Measurements from ENCODE around the gene DLX6. TPM values are rescaled to one million over a fixed set of nuclear protein-coding genes. Genes with fewer than 3 reads are reported as not detected.

Gene DLX6
- total RNA-seq, 1 donor from 2014 or later: not detected

DNA sequence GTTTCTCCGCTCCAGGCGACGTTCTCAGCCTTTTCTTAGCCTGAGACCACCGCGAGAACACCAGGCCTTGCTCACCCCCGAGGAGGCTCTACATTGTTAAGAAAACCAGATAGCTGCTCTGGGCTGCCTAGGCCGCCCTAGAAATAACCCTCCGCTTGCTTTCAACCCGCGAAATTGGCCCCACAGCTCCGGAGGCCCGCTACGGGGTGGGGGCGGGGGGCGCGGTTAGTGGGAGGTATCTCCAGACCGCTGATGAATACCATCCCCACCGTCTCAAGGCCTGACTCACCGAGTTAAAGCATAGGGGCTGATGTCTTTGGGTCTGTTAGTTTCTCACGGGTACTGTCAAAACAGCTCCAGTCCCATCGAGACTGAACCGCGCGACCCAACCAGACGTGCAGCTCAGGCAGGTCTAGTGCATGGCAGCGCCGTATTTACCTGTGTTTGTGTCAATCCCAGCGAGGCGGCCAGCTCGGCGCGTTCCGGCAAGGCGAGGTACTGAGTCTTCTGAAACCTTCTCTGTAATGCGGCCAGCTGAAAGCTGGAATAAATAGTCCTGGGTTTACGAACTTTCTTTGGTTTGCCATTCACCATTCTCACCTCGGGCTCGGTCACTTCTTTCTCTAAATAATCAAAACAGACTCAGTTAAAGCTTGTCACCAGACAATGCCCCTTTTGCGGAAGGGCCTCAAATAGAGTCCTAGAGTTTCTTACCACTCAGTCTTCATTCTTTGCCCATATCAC, 16.6 kb downstream of the DLX6 start:
- DNase-seq (ENCODE audit: low read depth) (no peak), FAIRE-seq (no peak)
- TF ChIP-seq, protein P1, sequence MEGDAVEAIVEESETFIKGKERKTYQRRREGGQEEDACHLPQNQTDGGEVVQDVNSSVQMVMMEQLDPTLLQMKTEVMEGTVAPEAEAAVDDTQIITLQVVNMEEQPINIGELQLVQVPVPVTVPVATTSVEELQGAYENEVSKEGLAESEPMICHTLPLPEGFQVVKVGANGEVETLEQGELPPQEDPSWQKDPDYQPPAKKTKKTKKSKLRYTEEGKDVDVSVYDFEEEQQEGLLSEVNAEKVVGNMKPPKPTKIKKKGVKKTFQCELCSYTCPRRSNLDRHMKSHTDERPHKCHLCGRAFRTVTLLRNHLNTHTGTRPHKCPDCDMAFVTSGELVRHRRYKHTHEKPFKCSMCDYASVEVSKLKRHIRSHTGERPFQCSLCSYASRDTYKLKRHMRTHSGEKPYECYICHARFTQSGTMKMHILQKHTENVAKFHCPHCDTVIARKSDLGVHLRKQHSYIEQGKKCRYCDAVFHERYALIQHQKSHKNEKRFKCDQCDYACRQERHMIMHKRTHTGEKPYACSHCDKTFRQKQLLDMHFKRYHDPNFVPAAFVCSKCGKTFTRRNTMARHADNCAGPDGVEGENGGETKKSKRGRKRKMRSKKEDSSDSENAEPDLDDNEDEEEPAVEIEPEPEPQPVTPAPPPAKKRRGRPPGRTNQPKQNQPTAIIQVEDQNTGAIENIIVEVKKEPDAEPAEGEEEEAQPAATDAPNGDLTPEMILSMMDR (IDR thresholded peaks at IDR 0.05; ENCODE audit: insufficient read depth, low read length, severe bottlenecking): no peak
- peaks cover 85% of the 10 kb centered on the region for H3K27me3 ChIP-seq (ENCODE audit: control insufficient read depth, insufficient read depth, low read length)
- H3K36me3 ChIP-seq (ENCODE audit: control insufficient read depth, insufficient read depth, low read length): no peaks in the 10 kb centered on the region
- H3K4me3 ChIP-seq (ENCODE audit: low read depth, low read length): no peak overlapping the region

GRCh38 chr7:97022491-97023306, 17.3 kb downstream of the DLX6 start:
- TF ChIP-seq, protein P1 (IDR thresholded peaks at IDR 0.05; ENCODE audit: insufficient read depth, low read length, severe bottlenecking): no peak
- Histone ChIP-seq H3K27me3 (ENCODE audit: control insufficient read depth, insufficient read depth, low read length) (peaks cover 77% of the 10 kb centered on the region), H3K4me3 (ENCODE audit: low read depth, low read length) (no peak overlapping the region), H3K36me3 (ENCODE audit: control insufficient read depth, insufficient read depth, low read length) (no peaks in the 10 kb centered on the region)
- FAIRE-seq: no peak
- no peak for DNase-seq (ENCODE audit: low read depth)

DNA sequence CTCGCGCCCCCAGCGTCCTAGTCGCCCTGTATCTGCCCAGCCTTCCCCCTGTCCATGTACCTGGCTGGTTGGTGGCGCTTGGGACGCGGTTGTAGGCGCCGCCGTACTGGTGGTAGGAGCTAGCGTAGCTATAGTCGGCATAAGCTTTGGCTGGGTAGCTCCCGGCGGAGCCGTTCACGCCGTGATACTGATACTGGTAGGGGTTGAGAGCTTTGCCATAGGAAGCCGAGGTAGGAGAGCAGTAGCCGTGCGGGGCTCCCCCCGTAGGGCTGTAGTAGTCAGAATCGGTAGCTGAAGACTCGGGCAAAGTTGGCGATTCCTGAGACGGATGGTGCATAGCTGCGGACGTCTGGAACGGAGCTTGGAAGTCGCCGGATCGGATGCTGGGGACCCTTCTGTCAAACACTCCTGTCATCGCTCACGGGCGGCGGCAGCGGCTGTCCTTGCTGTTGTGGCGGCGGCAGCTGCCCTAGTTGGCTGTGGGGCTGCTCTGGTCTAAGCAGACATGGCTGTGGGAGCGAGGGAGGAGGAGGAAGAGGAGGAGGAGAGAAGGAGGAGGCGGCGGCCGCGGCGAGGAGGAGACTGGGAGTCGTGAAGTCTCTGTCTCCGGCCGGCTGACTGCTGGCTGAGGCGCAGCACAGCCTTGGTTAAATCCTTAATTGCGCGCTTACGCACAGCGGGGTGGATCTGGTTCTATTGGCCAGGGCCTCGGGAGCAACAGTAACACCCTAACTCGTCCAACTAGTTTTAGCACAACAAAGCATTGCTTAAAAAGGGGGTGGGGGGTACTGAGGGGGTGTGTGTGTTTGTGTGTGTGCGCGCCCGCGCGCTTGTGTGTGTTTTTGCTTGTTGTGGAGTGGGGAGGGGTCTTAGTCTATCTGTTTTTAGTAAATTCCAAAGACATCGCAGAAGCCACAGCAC, 19.1 kb downstream of the DLX6 start, which contains the start of gene DLX5:
DLX5 (minus strand) TSS at position 623 of the 921 bp plus-strand sequence; CDS start at position 415, 208 bp downstream.
- H3K27me3 ChIP-seq (ENCODE audit: control insufficient read depth, insufficient read depth, low read length): peaks cover 61% of the 10 kb centered on the region

GRCh38 chr7:97025130-97025499, 19.8 kb downstream of the DLX6 start:
- DNase-seq (ENCODE audit: low read depth) (no peak), FAIRE-seq (no peak)
- H3K36me3 ChIP-seq (ENCODE audit: control insufficient read depth, insufficient read depth, low read length): no peaks in the 10 kb centered on the region
- H3K27me3 ChIP-seq (ENCODE audit: control insufficient read depth, insufficient read depth, low read length): peaks cover 58% of the 10 kb centered on the region
- H3K4me3 ChIP-seq (ENCODE audit: low read depth, low read length): no peak overlapping the region
- TF ChIP-seq, protein P1 (IDR thresholded peaks at IDR 0.05; ENCODE audit: insufficient read depth, low read length, severe bottlenecking): no peak

More for the DNA sequence above, 19.1 kb downstream of the DLX6 start, which contains the start of gene DLX5:
- Histone ChIP-seq H3K4me3 (ENCODE audit: low read depth, low read length) (peak within 1 kb of the TSS; percentile 31), H3K36me3 (ENCODE audit: control insufficient read depth, insufficient read depth, low read length) (no peaks in the 10 kb centered on the region)
- TF ChIP-seq, protein P1 (IDR thresholded peaks at IDR 0.05; ENCODE audit: insufficient read depth, low read length, severe bottlenecking): no peak
- DNase-seq (ENCODE audit: low read depth) (peak; percentile 38), FAIRE-seq (no peak)

GRCh38 chr7:97025983-97026714, 20.8 kb downstream of the DLX6 start:
- DNase-seq (ENCODE audit: low read depth) (no peak), FAIRE-seq (no peak)
- peaks cover 50% of the 10 kb centered on the region for H3K27me3 ChIP-seq (ENCODE audit: control insufficient read depth, insufficient read depth, low read length)
- no peak overlapping the region for H3K4me3 ChIP-seq (ENCODE audit: low read depth, low read length)
- H3K36me3 ChIP-seq (ENCODE audit: control insufficient read depth, insufficient read depth, low read length): no peaks in the 10 kb centered on the region
- TF ChIP-seq, protein P1 (IDR thresholded peaks at IDR 0.05; ENCODE audit: insufficient read depth, low read length, severe bottlenecking): no peak
